ENCODE data around the gene DENND2A.

Gene DENND2A

DNA sequence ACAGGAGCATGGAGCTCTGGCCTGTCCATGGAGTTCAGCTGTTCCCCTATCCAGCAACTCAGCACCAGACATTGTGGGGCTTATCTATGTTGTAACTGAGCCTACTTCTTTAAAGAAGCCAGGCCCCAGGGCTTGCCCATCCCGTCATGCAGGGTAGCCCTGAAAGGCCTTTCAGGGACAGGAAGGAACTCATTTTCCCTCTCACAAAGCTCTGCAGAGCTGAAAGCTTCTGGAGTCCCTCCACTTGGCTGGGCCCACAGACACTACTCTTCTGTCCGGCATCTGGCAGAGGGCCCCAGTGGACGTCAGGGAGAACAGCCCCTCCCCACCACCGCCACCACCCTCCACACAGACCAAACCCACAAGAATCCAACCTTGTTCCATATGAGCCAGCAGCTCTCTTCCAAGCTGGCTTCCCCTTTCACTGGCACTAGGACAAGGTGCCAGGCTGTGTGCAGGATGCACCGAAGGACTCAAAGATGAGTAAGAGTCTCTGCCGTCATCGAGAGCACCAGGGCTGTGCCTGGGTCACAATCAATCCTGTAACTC lies 33.1 kb downstream of the DENND2A start:
- no peak overlapping the region for H3K4me3 ChIP-seq (ENCODE audit: low read length)
- TF ChIP-seq, protein P1, sequence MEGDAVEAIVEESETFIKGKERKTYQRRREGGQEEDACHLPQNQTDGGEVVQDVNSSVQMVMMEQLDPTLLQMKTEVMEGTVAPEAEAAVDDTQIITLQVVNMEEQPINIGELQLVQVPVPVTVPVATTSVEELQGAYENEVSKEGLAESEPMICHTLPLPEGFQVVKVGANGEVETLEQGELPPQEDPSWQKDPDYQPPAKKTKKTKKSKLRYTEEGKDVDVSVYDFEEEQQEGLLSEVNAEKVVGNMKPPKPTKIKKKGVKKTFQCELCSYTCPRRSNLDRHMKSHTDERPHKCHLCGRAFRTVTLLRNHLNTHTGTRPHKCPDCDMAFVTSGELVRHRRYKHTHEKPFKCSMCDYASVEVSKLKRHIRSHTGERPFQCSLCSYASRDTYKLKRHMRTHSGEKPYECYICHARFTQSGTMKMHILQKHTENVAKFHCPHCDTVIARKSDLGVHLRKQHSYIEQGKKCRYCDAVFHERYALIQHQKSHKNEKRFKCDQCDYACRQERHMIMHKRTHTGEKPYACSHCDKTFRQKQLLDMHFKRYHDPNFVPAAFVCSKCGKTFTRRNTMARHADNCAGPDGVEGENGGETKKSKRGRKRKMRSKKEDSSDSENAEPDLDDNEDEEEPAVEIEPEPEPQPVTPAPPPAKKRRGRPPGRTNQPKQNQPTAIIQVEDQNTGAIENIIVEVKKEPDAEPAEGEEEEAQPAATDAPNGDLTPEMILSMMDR (IDR thresholded peaks at IDR 0.05; ENCODE audit: insufficient read depth, low read depth, low read length, missing control alignments), result no peak
- DNase-seq (ENCODE audit: low read depth), result no peak

DNA sequence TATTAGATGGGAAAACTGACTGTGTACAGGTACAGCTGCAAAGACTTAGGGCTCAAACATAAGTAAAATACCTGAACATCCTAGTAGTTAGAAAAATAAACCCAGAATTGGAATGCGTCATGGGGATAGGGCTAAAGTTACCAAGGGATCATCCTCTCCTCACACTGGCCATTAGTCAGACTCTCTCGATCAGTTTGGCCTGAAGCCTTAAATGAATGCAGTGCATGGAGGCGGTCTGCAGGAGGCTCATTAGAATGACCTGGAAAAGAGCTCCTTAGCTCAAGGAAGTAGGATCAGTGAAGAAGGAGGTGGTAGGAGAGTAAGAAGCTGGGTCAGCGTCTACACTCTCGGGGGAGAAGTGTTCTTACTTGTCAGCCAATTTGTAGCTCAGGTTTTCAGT lies 35.3 kb downstream of the DENND2A start:
- DNase-seq (ENCODE audit: low read depth), result peak; percentile 24
- TF ChIP-seq, protein P1 (IDR thresholded peaks at IDR 0.05; ENCODE audit: insufficient read depth, low read depth, low read length, missing control alignments), result no peak
- no peak overlapping the region for H3K4me3 ChIP-seq (ENCODE audit: low read length)

DNA sequence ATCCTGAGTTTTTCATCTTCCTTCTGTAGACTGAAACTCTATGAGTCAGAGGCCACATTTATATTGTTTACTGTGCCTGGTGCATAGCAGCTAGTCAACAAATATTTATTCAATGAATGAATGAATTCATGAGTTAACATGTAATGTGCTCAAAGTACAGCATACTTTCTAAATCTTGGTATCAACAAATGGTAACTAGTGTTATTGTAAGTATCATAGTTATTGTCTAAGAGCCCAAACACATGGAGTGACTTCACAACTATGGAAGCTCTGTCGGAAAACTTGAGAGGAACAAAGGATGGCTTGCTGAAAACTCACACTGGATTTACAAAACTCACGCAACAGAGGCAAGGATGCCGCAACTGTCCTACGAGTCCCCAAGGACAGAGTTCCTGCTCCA lies 35.9 kb downstream of the DENND2A start:
- peak; percentile 73 for DNase-seq (ENCODE audit: low read depth)
- TF ChIP-seq, protein P1 (IDR thresholded peaks at IDR 0.05; ENCODE audit: insufficient read depth, low read depth, low read length, missing control alignments), result no peak
- no peak overlapping the region for H3K4me3 ChIP-seq (ENCODE audit: low read length)

DNA sequence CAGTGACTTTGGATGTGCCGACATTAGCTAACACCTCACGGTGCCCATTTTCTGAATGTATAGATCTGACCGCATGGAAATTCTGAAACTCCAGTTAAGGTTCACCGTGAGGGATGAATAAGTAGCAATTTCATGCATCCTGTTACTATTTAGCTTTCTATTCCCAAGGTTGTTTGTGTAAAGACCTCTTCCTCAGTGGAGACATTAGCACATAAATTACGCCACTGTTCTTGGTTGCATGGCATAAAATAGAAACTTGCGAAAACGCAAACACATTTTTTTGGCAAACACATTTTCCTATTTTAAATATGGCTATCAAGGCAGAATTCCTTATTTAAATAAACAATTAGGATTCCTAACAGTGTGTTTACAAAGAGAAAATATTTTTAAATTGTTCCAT lies 36.5 kb downstream of the DENND2A start:
- DNase-seq (ENCODE audit: low read depth), result no peak
- no peak overlapping the region for H3K4me3 ChIP-seq (ENCODE audit: low read length)
- TF ChIP-seq, protein P1 (IDR thresholded peaks at IDR 0.05; ENCODE audit: insufficient read depth, low read depth, low read length, missing control alignments), result no peak

DNA sequence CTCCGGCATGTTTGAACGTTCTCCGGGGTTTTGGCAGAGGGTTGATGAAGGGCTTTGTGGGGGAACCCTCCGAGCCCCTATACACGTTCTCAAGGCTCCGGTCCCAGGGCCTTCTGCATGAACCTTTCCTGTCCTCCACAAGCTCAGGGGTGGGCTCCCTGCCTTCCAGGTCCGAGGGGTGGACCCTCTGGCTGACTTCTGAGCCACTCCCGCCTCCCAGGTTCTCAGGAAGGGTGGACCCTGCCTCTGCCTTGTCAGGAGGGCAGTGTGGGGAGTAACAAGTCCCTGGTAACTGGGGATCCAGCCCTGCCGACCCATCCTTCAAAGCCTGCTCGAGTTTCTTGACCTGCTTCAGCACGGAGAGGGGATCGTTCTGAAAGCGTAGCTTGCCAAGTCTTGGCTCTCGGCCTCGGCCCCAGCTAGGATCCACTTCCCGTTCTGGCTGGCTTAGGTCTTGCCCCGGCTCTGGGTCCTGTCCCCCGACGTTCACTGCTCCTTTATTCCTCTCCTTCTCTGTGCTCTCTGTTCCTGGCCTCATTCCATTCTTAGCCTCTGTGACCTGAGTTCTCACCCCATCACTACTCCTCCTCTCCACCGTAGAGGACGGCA lies 38.9 kb downstream of the DENND2A start:
- no peak overlapping the region for H3K4me3 ChIP-seq (ENCODE audit: low read length)
- DNase-seq (ENCODE audit: low read depth), result no peak
- TF ChIP-seq, protein P1 (IDR thresholded peaks at IDR 0.05; ENCODE audit: insufficient read depth, low read depth, low read length, missing control alignments), result no peak

DNA sequence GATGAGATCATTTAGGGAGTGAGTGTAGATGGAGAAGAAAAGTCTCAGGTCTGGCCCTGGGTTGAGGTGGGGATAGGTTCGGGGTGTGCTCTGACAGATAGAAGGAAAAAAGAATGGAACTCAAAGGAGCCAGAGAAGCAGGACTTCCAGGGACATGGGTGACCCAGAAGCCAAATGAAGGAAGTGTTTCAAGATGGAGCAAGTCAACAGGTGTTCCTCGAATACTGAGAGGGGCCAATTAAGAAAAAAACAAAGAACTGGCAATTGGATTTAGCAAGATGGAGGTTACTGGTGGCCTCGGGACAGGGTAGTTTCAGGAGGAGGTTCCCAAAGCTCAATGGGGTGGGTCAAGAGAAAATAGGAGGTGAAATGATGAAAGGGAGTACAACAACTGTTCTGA lies 40.3 kb downstream of the DENND2A start:
- no peak for DNase-seq (ENCODE audit: low read depth)
- TF ChIP-seq, protein P1 (IDR thresholded peaks at IDR 0.05; ENCODE audit: insufficient read depth, low read depth, low read length, missing control alignments), result no peak
- H3K4me3 ChIP-seq (ENCODE audit: low read length), result no peak overlapping the region

DNA sequence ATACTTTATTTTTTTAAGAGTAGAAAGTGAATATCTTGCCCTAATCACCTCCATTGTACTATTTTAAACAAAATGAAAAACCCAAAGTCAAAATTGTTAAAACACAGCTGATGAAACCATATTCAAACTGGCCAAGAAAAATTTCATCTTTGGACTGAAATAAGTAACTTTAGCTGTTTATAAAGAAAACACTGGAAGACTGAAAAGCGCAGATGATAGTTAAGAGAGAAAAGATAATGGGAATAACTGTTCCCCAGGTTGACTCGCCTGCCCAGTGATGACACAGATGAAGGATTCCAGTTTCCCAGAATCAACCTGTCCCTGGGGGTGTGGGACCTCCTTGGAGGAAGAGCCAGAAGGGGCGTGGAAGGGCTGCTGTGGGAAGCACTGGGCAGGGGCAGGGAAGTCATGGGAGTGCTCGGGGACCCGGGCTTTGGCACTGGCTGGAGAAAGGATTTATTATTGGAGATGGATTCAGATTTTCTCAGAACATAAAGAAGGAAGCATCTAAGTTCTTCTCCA lies 43.1 kb downstream of the DENND2A start:
- DNase-seq (ENCODE audit: low read depth), result no peak
- TF ChIP-seq, protein P1 (IDR thresholded peaks at IDR 0.05; ENCODE audit: insufficient read depth, low read depth, low read length, missing control alignments), result no peak
- H3K4me3 ChIP-seq (ENCODE audit: low read length), result no peak overlapping the region
